ENCODE results near the gene LARP4B. TPM values are rescaled to one million over a fixed set of nuclear protein-coding genes. Genes with fewer than 3 reads are reported as not detected.

LARP4B gene
- total and polyA plus RNA-seq, 3 donors from 2014 or later = 54.2 to 98.6 (median 95.3) TPM

DNA sequence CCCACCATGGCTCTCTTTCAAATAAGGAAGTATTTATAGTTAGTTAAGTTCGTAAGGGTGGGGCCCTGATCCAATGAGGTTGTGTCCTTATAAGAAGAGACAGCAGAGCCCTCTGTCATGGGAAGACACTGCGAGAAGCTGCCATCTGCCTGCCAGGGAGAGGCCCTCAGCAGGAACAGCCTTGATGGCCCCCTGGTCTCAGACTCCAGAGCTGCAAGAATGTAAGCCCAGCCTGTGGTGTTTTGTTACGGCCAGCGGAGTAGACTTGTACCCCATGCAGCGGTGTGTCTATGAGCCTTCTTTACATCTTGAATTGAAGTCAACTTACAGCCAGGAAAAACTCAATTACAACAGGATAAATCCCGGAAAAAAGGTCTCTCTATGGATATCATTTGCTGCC is 14.3 kb upstream of the LARP4B start:
- DNase-seq = no peak
- Histone ChIP-seq H3K27me3 (no peaks in the 10 kb centered on the region), H3K36me3 (ENCODE audit: low read depth, missing control alignments) (no peaks in the 10 kb centered on the region), H3K4me3 (no peak overlapping the region), H3K27ac (no peak overlapping the region), H3K4me1 (no peaks in the 10 kb centered on the region), H3K9me3 (no peaks in the 10 kb centered on the region)
- TF ChIP-seq, protein P1, sequence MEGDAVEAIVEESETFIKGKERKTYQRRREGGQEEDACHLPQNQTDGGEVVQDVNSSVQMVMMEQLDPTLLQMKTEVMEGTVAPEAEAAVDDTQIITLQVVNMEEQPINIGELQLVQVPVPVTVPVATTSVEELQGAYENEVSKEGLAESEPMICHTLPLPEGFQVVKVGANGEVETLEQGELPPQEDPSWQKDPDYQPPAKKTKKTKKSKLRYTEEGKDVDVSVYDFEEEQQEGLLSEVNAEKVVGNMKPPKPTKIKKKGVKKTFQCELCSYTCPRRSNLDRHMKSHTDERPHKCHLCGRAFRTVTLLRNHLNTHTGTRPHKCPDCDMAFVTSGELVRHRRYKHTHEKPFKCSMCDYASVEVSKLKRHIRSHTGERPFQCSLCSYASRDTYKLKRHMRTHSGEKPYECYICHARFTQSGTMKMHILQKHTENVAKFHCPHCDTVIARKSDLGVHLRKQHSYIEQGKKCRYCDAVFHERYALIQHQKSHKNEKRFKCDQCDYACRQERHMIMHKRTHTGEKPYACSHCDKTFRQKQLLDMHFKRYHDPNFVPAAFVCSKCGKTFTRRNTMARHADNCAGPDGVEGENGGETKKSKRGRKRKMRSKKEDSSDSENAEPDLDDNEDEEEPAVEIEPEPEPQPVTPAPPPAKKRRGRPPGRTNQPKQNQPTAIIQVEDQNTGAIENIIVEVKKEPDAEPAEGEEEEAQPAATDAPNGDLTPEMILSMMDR (IDR thresholded peaks at IDR 0.05) = no peak
- TF ChIP-seq POLR2A (IDR thresholded peaks at IDR 0.05) = no peak
- 95 to 98% methylated on average over 6 of the region's 6 CpGs for WGBS, 2 donors
- intact Hi-C loops (cut with DNase I; ENCODE audit: low total_unique reads) = no loop called here

DNA sequence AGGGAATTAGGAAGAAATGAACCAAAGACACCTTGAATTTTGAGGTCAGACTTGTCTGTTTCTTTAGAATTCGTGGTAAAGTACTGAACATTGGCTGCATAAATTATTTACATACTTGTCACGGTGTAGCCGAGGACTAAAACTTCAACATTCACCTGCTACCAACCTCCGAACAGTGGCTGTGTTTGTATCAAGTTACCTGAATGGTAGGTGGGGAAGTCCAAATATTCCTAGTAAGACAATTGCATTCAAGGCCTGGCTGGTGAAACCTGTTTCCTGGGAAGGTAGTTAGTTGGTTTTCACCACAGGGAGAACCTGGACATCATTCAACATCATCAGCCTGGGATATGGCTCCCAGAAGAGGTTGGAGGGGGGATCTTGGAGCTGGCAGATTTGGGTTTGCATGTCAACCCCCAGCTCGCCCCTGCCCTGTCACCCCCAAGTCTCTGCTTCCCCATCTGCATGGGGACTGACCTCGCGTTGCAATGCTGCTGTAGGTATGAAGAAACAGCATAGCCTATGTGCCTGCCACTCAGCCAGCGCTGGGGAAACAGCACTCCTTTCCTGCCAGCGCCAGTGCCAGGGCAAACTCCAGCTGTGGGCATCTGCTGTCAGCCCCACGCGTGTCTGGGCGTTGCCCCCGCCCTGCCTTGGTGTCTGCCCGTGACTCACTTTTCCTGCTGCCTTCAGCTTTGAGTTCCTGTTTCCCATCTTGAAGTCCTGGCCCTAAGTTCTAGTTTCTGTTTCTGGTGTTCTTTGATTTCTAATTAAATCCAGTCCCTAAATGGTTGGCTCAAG is 12.7 kb upstream of the LARP4B start:
- intact Hi-C loops (cut with DNase I; ENCODE audit: low total_unique reads) = no loop called here
- H3K27ac ChIP-seq = peak overlapping the region in 1 of 2 donors; percentile 61
- no peak for TF ChIP-seq POLR2A (IDR thresholded peaks at IDR 0.05)
- TF ChIP-seq, protein P1 (IDR thresholded peaks at IDR 0.05) = no peak
- no peaks in the 10 kb centered on the region for H3K4me1 ChIP-seq
- H3K36me3 ChIP-seq (ENCODE audit: low read depth, missing control alignments) = no peaks in the 10 kb centered on the region
- WGBS, 2 donors = 69 to 84% methylated on average over 9 to 14 of the region's 14 CpGs
- H3K27me3 ChIP-seq = no peaks in the 10 kb centered on the region
- H3K9me3 ChIP-seq = no peaks in the 10 kb centered on the region
- H3K4me3 ChIP-seq = no peak overlapping the region
- DNase-seq = peak; percentile 34

DNA sequence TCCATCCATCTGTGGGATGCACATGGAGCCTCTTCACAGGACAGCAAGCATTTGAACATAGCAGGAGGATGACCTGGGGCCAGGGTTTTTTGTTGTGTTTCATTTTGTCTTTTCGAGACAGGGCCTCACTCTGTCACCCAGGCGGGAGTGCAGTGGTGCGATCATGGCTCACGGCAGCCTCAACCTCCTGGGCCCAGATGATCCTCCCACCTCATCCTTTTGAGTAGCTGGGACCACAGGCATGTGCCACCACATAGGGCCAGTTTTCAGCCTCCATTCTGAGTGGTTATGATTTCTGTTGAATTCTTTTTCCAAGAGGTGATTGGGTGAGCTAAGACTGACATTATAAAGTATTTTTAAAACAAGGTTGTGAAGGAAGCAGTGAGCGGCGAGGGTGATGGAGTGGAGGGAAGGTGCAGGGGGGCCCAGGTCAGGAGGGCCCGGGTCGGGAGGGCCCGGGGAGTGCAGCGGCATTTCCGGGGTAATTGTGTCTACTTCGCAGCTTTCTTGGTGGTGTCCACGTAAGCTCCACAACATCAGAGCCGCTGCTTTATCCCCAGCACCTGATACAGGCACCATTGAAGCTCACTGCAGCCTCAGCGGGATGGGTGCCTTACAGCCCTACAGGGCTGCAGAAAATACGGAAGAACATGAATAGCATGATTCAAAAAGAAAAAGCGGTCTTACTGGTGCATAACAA is 12.0 kb upstream of the LARP4B start:
- intact Hi-C loops (cut with DNase I; ENCODE audit: low total_unique reads) = no loop called here
- no peaks in the 10 kb centered on the region for H3K4me1 ChIP-seq
- H3K9me3 ChIP-seq = no peaks in the 10 kb centered on the region
- no peaks in the 10 kb centered on the region for H3K27me3 ChIP-seq
- WGBS, 2 donors = 86 to 90% methylated on average over 17 of the region's 17 CpGs
- H3K4me3 ChIP-seq = no peak overlapping the region
- no peak overlapping the region for H3K27ac ChIP-seq
- DNase-seq = no peak
- TF ChIP-seq, protein P1 (IDR thresholded peaks at IDR 0.05) = no peak
- no peak for TF ChIP-seq POLR2A (IDR thresholded peaks at IDR 0.05)
- H3K36me3 ChIP-seq (ENCODE audit: low read depth, missing control alignments) = no peaks in the 10 kb centered on the region

DNA sequence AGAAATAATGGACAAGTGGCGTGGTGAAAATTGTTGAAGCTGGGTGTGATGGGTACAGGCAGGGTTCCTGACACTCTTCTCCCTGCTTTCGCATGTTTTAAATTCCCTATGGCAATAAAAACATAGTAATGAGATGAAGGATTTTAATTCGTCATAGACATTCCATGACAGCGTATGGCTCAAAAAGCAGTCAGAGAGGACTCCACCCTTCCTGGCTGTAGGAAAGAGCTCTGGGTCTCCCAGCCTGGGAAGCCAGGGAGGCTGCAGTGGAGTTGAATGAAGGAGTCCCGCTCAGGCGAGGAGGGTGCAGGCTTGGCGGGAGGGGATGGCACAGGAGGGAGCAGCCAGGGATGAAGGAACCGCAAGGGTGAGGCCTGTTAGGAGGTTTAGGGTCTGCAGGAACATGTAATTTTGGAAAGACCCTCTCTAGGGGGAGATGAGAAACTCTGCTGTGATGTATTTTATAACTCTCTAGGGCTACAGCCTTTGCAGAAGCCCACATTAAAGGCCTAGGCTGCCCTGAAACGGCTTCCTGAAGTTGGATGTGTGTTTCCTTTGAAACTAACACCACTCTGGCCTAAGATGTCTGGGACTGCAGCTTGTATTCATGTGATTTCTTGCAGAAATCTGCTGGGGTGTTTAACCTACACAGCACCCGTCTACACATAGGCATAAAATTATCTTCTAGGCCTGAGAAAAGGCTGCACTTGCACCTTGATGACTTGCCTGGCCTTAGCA is 7.6 kb upstream of the LARP4B start:
- H3K36me3 ChIP-seq (ENCODE audit: low read depth, missing control alignments) = no peaks in the 10 kb centered on the region
- H3K9me3 ChIP-seq = no peaks in the 10 kb centered on the region
- DNase-seq = no peak
- H3K27me3 ChIP-seq = no peaks in the 10 kb centered on the region
- 91 to 93% methylated on average over 10 of the region's 10 CpGs for WGBS, 2 donors
- H3K27ac ChIP-seq = no peak overlapping the region
- intact Hi-C loops (cut with DNase I; ENCODE audit: low total_unique reads) = no loop called here
- H3K4me3 ChIP-seq = no peak overlapping the region
- no peak for TF ChIP-seq POLR2A (IDR thresholded peaks at IDR 0.05)
- no peaks in the 10 kb centered on the region for H3K4me1 ChIP-seq

Data from testis (tissue), 3 donors.